ENCODE data around the gene COL17A1.
A peak's percentile ranks its signal among the peaks of the same experiment; 100 is the strongest.

The COL17A1 gene

DNA sequence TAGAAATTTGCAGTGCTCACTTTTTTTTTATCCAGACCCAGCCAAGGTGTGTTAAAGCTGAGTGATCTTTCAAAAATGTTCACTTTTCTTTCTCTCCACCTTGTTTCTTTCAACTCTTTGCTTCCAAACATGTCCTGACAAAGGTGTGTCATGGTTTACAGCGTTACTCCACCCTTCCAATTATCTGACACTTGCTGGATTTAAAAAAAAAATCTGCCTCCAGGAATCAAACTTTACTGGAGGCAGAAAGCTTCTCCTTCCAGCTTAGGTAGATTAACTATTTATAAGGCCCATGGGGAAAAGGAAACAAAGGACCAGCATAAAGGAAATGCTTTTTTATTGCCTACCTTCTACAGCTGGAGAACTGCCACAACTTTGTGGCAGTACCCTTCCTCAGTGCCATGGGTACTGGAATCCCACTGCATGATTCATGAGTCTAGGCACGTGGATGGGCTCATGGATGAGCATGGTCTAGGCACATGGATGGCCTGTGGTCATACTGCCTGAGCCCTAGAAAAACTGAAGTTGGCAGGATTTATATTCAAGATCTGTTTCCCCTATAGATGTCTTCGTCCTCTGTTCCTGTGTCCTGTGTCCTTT lies at the start of gene COL17A1:
Gene COL17A1, minus strand, starts transcription at position 80 of the 600 bp plus-strand sequence. CDS start 5,207 bp downstream, outside the sequence.
- DNase-seq, result no peak

DNA sequence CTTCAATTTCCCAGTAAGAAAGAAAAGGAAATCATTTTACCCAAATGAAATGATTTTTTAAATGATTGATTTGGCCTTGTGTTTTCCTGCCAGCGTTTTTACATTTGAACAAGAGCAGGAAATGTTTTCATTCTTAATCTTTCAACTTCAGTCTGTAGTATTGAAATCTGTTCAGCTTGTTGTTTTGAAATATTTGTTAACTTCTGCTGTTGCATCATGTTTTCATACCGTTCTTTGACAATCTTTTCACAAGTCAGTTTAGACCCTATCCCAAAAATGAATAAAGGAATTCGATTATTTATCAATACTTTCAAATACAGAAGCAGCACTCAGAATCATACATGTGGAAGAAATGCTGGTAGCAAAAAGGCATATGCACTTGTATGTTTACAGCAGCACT lies 44.4 kb upstream of the COL17A1 start:
- DNase-seq, result no peak

DNA sequence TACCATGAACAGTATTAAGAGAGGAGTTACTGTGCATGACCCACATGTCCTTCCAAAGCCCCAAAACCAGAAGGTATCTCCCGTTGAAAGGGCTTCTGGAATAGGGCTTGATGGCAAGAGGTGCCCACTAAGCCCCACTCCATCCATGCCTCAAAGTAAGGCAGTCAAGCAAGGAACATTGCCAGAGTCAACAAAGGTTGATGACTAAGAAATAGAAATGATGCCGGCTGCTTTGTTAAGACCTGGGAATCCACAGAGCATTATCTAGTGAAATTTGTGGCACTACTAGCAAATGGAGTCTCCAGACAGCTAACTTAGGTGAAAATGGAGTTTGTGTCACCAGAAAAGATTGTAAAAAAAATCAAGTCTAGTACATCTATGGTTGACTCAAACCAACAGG lies 42.5 kb upstream of the COL17A1 start:
- no peak for DNase-seq

DNA sequence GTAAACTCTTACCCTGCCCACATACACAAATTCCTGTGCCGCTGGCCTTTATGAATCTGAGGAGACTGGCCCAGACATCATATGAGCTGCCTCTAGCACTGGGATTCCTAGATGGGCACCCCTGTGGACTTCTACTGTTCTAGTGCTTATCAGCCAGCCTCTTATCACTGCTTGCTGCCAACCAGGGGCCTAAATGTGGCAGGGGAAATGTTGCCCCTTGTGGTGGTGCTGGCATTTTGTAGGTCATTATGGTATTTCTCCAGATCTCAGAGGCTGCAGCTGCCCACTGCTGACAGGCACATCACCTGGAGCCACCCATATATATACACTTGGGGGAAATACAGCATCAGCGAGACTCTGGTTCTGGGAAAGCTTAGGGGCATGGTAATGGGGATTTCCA lies 41.7 kb upstream of the COL17A1 start:
- DNase-seq, result no peak

DNA sequence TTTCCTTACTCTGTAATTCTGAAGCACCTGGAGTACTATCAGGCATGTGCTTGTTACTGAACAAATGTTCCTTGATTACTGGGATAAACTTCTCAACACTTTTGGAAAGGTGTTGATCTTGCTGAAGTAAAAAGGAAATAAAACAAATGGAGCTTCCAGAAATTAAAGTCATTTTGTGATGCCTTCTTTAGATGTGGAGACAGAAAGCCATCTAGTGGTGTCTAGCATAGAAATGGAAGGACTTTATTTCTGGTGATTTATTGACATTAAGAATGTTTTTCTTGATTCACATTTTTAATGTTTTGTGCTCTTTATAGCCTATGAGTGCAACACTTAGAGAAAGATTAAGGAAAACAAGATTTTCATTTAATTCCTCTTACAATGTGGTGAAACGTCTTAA lies 37.7 kb upstream of the COL17A1 start:
- DNase-seq, result no peak

DNA sequence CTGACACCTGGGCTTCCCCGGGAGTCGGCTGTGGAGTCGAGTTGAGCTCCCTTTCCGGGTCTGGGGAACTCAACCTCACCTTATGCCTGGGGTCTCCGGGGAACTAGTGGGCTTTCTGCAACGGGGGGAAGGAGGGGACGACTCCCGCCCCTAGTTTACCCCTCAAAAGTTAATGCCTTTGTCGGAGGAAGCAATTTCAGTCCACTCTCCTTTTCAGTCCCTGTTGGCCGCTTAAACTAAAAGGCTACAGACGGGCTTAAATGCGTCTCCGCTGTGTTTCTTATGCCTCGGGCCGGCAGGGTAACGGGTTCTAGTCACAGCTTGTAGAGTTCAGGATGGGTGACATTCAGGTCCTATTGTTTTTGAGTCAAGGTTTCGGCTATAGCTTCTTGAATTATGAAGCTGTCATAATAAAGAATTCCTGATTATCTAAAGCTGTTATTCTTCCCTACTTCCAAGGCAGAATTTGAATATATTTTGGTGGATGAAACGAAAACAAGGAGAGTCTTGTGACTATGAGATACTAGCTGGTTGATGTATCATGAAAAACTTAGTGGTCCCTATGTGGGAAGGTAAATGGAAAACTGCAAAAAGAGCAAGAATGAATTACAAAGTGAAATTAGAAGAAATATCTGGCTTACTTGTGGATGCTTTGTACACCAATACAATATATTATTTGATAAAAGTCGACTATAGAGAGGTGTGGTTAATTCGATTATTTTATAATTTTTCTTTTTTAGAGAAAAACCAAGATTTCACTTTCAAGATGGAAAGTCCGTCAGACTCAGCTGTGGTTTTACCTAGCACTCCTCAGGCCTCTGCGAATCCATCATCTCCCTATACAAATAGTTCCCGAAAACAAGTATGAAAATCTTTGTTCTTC lies 36.8 kb upstream of the COL17A1 start:
- no peak for DNase-seq

DNA sequence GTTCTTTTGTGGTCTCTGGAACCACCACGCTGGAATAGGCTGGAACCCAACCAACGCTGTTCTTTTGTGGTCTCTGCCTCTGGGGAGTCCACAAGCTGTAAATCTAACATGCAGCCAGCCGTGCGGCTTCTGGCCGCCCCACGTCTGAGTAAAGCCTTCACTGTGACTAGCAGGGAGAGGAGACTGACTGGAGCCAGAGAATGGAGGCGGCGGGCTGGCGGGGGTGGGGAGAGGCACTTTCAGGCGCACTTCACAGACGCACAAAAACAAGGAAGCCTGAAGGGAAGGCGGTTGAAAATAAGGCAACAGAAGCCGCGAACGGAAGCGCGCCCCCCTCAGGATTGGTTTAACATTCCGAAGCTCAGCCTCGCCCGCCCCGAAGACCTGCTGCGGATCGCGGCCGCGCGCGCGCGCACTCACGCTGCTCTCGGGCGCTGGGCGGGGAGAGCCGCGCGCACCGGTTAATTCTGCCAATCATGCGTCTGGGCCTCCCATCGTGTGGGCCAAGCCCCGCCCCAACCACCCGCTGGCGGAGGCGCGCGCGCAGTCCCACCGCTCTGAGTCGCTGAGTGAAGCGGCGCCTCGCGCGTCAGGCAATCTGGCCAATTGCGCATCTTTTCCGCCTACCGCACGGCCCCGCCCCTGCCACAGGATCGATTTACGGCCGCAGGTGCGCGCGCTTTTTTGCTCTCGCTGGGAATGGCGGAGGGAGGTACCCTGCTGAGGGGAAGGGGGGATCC lies 36.0 kb upstream of the COL17A1 start, which contains the start of gene SFR1:
Gene SFR1, plus strand, starts transcription at position 687 of the 740 bp plus-strand sequence. Its CDS starts 13 bp downstream, at position 700.
- DNase-seq, result peak; percentile 95 to 99 (median 98)

DNA sequence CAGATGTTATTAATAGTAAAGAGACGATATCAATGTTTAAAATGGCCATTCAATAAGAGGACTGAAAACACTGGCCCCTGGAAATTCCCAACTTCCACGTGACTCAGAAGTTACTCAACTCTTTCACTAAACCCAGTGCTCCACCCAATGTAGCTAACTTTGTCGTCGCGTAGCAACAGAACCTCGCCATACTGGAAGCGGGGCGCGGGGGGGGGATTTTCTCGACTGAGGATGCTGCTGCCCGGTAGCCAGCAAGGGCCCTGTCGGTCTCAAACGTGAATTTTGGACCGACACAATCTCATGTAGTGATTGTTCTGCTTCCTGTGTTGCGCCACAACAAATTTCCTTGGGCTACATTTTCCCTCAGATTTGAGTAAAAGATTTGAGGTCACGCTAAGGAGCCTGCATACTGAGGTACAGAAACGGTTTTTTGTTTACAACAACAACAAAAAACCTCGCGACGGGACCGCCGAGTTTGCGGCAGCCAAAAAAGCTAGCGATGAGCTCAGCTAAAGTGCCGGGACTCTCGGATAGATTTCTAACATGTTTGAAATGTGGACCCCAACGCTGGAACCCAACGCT lies 35.3 kb upstream of the COL17A1 start:
- DNase-seq, result peak; percentile 49 to 67 (median 56)

DNA sequence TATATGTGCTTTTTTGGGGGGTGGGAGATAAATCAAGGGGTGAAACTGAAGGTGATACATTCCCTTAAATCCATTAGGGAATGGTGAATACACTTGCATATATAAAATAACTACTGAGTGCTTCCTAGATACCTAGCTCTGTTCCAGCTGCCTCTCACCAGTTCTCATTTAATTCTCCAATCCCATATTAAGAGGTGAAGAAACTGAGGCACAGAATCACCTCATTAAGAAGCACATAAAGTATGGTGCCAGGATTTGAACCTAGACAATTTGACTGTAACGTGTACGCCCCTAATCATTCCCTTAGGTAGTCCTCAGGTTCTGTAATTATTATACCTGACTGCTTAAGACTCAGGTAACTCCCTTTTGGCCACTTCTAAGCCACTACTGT lies 34.8 kb upstream of the COL17A1 start:
- no peak for DNase-seq

DNA sequence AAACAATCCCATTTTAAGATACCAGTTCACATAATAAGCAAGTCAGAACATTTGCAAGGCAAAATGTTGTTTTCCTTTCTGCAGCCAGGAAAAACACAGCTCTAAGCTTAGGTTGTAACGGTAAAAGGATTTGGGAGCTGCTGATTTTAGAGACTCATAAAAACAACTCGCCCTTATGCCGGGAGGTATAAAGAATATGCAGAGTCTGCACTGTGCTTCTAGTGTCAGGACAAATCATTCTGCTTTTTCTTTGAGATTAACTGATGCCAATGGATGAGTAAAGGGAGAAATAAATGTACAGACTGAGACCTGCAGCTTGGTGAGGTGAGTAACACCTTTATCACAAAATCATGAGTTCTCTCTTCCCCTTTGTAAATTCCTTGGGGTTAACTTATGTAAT lies 34.3 kb upstream of the COL17A1 start:
- no peak for DNase-seq

DNA sequence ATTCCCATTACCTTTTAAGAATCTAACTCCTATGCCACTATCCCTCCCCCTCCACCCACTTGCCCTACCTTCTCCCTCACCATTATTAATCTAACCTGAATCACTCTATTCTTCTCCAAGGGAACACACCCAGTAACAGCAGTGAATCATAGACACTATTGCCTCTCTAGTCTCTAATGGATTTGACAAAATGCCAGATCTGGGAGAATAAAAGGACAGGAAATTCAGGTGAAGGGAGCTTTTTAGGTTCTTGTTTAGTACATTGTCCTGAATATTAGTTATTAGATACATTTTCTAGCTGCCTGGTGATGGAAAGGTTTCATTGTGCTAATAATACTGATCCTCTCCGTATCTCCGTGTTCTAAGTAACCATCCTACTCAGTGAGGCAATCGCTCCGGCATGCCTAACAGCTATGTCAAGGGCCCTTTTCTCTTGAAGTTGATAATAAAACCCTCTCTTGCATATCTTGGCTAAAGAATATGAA lies 32.2 kb upstream of the COL17A1 start:
- no peak for DNase-seq

DNA sequence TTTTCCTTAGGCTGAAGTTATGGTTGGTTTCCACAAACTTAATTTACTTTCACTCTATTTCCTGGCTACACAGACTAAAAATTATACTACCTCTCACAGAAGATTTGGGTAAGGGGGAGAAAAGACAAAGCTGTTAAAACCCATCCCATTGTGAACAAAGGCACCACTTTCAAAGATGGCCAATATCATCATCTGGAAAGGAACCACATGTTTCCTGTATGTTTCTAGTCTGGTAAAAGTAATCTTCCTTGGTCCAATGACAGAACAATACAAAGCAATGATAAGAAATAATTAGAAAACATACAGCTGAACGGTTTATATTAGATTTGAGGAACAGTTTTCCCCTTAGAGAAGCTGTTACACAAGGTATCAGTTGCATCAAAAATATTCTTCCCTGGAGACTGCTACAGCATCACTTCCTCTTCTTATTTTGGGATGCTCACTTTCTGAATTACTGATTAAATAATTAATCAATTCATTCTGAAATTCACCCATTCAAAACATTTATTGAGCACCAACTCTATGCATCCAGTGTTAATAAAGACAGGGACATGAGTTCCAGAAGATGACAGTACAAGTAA lies 27.8 kb upstream of the COL17A1 start:
- DNase-seq, result no peak

DNA sequence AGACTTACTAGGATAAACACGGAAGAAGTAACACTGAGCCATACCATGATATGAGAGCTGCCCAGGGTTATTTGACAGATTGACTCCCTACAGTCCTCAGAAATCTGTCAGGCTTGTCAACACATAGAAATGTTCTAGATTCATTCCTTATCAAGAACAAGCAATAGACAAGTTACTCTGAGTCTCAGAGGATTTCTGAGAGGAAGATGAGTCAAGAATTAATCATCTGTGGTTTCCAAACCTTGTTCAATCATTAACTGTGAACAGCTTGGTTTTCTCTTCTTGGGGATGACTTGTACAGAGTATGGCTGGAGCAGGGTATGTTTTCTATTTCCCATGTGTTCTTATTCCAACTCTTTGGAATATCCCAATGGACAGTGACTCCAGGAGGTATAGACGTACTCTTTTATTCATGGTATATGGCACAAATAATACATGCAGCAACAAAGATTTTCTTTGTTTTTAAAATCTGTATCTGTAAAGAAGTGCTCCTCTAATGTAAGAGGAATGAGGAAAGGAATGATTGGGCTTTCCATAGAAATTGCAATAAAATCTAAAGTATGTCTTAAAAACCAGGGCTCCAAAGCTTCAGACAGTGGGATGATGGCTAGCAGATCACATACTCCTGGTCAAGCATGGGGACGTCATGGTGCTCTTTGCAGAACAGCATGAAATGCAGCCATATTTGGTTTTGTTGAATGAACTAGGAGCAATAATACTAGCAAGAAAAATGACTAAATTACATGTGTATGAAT lies 24.4 kb upstream of the COL17A1 start:
- DNase-seq, result no peak

DNA sequence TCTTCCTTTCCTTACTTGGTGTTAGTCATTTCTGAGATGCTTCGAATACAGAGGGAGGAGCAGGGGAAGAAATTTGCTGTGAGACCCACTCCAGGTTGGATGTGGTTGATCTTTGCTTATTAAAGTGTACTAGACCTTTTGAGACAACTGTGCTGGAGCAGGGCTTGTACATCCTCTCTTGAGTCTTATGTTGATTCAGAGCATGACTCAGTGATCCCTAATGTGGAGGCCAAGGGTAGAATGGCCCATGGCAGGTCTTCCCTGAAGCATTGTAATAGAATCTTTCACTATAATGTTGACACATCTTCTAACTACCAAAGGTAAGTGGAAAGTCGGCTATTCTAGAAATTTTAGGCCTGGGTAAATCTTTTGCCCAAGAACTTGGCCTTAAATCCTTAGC lies 19.2 kb upstream of the COL17A1 start:
- no peak for DNase-seq

DNA sequence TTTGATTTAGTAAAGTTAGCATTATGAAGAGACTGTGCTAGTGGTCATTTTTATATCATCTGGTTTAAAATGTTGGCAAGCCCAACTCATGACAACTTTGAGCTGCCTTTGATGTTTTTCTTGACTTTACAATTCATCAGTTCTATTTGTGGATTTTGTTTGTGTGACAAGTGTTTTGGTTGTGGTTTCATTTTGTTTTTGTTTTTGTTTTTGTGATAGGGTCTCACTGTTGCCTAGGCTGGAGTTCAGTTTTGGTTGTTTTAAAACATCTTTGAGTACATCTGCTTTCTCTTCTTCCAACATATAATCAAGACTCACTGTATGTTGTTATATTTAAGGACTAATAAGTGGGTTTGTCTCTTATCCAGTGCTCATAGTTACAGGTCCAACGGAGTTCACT lies 18.7 kb upstream of the COL17A1 start:
- DNase-seq, result no peak

DNA sequence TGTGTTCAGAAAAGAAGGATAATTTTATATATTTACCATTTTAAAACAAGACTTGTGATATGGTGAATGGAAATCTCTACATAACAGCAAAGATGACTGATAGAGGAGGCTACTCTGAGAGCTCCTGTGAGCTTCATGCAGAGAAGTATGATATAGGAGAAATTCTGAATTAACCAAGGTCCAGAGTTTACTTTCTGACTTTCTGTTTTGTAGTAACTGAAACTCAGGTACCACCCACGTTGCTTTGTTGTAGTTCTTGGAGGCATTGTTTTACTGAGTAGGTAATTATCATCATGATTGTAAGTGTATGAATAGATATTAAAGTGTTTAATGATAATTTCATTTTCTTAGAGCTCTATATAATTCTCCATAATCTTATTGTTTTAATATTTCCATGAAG lies 18.3 kb upstream of the COL17A1 start:
- DNase-seq, result no peak

DNA sequence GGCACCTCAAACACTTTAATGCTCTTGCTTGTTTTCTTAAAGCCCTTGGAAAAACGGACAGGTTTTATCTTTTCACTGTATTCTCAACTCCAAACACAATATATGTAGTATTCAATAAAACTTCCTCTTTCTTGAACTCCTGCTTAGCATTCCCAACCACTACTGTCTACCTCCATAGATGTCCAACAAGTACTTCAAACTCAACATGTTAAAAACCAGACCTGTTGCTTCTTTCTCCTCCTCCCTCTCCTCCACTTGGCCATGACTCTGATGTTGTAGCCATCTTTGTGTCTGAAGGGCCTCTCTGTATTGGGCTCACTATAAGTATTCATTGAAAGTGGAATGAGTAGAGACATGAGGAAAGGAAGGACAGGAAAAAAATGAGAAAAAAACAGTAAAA lies 16.2 kb upstream of the COL17A1 start:
- no peak for DNase-seq

DNA sequence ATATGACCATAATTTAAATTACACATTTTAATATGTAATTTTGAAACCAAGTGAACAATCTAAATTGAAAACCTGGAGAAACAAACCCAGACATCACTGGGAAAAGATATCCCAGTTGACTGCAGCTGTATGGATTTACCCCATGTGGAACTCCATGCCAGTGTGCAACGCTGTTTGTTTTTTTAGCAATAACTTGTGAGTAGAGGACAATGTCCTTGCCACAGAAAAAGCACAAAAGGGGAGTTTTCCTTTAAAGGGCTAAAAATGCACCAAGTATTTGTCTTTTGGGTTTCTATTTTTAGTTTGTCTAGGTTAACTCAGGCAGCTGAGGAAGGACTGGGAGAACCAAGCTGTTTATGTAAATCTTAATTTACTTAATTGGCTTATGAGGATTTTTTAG lies 15.1 kb upstream of the COL17A1 start:
- DNase-seq, result no peak

DNA sequence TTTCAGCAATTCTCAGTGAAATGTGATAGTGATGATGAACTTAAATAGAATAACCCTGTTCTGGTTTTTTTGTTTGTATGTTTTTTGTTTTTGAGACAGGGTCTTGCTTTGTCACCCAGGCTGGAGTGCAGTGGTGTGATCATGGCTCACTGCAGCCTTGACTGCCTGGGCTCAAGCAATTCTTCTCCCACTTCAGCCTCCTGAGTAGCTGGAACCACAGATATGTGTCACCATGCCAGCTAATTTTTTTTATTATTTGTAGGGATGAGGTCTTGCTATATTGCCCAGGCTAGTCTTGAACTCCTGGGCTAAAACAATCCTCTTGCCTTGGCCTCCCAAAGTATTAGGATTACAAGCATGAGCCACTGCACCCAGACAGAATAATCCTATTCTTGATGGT lies 14.3 kb upstream of the COL17A1 start:
- DNase-seq, result no peak

DNA sequence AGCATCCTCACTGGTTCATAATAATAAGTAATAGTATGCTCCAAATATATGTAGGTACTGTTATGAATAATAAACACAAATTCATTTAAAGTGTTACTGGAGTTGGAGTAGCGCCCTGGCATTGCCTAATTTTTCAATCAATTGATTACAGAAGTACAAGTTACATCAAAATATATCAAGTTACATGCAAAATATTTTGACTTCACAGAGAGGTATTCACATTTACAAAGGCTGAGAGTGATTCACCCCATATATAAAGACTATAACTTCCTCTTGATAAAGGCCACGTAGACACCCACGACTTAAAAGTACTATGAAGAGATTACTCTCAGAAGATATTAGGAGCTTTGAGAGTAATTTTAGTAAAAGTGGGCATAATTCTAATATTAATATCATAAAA lies 13.6 kb upstream of the COL17A1 start:
- DNase-seq, result no peak

DNA sequence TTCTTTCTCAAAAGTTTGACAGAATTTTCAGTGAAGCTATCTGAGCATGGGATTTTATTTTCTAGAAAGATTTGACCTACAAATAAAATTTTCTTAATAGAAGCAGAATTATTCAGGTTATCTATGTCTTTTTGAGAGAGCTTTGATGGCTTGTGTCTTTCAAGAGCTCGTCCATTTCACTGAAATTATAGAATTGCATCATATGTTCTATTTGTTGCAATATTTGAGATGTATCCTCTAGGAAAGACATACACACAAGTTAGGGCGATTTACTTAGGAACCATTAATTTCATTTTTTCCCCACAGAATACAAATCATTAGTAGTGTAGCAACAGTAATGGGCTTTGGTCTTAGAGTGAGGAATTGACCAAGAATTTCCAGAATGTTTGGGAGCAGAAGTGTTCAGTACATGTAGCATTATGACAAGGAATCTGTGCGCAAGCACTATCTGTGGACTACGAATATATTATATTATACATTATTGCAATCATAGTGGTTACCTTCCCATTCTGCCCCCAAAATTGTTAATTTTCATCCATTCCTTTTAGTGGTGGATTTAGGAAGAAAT lies 12.8 kb upstream of the COL17A1 start:
- no peak for DNase-seq

DNA sequence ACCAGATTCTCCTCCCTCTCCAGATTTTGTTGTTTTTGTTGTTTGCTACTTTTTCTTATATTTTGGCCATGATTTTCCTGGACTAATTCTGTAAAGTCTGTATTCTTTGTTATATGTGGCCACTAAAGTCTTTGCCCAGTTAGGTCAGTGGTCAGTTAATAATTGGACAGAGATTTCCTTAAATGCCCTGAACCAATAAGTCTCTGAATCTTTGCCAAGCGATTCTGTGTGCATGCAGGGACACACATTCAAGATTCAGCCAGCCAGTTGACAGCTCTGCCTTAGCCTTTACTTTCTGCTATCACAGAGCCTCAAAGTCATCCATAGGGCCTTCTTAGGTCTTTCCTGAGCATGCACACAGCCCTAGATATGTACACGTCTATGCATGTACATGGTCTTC lies 11.0 kb upstream of the COL17A1 start:
- DNase-seq, result no peak

Data from activated CD4-positive, CD25-positive, alpha-beta regulatory T cell (primary cell).